Measurements from ENCODE around the gene SLC25A13. TPM values are rescaled to one million over a fixed set of nuclear protein-coding genes. Genes with fewer than 3 reads are reported as not detected.

SLC25A13 gene
- total and polyA plus RNA-seq, 2 of the 13 experiments (the other 11 are each of a cell fraction or from before 2014, with no cell fraction given): 36.2 to 84.9 TPM

GRCh38 chr7:96233528-96234154, 88.3 kb downstream of the SLC25A13 start:
- ChIA-PET POLR2A (no interaction called here), CTCF (ENCODE audit: low intra/inter-chr PET ratio, low total read pairs) (no interaction called here)
- no peak for DNase-seq (ENCODE audit: low spot score)
- no peaks in the 10 kb centered on the region for H4K20me1 ChIP-seq (ENCODE audit: insufficient read depth, low read length)
- ATAC-seq: no peak
- intact Hi-C loops (cut with micrococcal nuclease; ENCODE audit: unreplicated experiment) (loop anchor here (10.0 kb wide), 1 partner anchor 181 kb away; no protein-coding TSS in a partner anchor), in situ Hi-C loops (cut with HindIII; ENCODE audit: extremely low pct_ligation_motif_present, low pct_unique_long_range_greater_than_20kb) (no loop called here)
- H2AFZ ChIP-seq (ENCODE audit: low read length): no peak overlapping the region
- WGBS (ENCODE audit: low lambda C conversion rate): 99% methylated on average over 5 of the region's 5 CpGs
- BruUV-seq (replicated peaks): no TSS peak
- peaks cover 10 to 43% of the 10 kb centered on the region in 2 experiments; a peak in 4 of 5 replicates for H3K36me3 ChIP-seq (replicated peaks in 1 of 2; ENCODE audit: control insufficient read depth in 1 of 2, insufficient read depth in 2 of 2, low read length in 2 of 2)
- H3K4me1 ChIP-seq (ENCODE audit: insufficient read depth, low read length): peaks cover 8% of the 10 kb centered on the region; the same call in 1 of the 2 replicates
- H3K4me2 ChIP-seq (ENCODE audit: low read depth, low read length): no peak overlapping the region
- no peaks in the 10 kb centered on the region for H3K9me3 ChIP-seq (ENCODE audit: low read length)
- FAIRE-seq: no peak
- TF ChIP-seq, protein P1, sequence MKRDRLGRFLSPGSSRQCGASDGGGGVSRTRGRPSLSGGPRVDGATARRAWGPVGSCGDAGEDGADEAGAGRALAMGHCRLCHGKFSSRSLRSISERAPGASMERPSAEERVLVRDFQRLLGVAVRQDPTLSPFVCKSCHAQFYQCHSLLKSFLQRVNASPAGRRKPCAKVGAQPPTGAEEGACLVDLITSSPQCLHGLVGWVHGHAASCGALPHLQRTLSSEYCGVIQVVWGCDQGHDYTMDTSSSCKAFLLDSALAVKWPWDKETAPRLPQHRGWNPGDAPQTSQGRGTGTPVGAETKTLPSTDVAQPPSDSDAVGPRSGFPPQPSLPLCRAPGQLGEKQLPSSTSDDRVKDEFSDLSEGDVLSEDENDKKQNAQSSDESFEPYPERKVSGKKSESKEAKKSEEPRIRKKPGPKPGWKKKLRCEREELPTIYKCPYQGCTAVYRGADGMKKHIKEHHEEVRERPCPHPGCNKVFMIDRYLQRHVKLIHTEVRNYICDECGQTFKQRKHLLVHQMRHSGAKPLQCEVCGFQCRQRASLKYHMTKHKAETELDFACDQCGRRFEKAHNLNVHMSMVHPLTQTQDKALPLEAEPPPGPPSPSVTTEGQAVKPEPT (CRISPR knock-in tag; IDR thresholded peaks at IDR 0.05; ENCODE audit: low read depth): no peak
- TF ChIP-seq RNF2 (conservative IDR thresholded peaks at IDR 0.05; ENCODE audit: low read depth) (no peak), NCOA5 (CRISPR knock-in tag; IDR thresholded peaks at IDR 0.05) (no peak), RFXANK (CRISPR knock-in tag; IDR thresholded peaks at IDR 0.05) (no peak), GFI1 (CRISPR knock-in tag; IDR thresholded peaks at IDR 0.05; ENCODE audit: borderline replicate concordance) (no peak), TERF1 (CRISPR knock-in tag; IDR thresholded peaks at IDR 0.05) (no peak)
- TF ChIP-seq, protein P2, sequence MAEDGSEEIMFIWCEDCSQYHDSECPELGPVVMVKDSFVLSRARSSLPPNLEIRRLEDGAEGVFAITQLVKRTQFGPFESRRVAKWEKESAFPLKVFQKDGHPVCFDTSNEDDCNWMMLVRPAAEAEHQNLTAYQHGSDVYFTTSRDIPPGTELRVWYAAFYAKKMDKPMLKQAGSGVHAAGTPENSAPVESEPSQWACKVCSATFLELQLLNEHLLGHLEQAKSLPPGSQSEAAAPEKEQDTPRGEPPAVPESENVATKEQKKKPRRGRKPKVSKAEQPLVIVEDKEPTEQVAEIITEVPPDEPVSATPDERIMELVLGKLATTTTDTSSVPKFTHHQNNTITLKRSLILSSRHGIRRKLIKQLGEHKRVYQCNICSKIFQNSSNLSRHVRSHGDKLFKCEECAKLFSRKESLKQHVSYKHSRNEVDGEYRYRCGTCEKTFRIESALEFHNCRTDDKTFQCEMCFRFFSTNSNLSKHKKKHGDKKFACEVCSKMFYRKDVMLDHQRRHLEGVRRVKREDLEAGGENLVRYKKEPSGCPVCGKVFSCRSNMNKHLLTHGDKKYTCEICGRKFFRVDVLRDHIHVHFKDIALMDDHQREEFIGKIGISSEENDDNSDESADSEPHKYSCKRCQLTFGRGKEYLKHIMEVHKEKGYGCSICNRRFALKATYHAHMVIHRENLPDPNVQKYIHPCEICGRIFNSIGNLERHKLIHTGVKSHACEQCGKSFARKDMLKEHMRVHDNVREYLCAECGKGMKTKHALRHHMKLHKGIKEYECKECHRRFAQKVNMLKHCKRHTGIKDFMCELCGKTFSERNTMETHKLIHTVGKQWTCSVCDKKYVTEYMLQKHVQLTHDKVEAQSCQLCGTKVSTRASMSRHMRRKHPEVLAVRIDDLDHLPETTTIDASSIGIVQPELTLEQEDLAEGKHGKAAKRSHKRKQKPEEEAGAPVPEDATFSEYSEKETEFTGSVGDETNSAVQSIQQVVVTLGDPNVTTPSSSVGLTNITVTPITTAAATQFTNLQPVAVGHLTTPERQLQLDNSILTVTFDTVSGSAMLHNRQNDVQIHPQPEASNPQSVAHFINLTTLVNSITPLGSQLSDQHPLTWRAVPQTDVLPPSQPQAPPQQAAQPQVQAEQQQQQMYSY (CRISPR knock-in tag; IDR thresholded peaks at IDR 0.05): no peak
- H3K4me3 ChIP-seq (replicated peaks in 1 of 3; ENCODE audit: insufficient read depth in 1 of 3, low read depth in 2 of 3, low read length in 3 of 3): no peak overlapping the region
- no peaks in the 10 kb centered on the region for H3K27me3 ChIP-seq (ENCODE audit: control insufficient read depth in 1 of 2, insufficient read depth in 2 of 2, low read length in 2 of 2)
- H3K27ac ChIP-seq (ENCODE audit: extremely low read length, insufficient read depth, low read length): no peak overlapping the region
- peaks cover 15% of the 10 kb centered on the region for H3K79me2 ChIP-seq (ENCODE audit: insufficient read depth, low read length)
- H3K9ac ChIP-seq (ENCODE audit: insufficient read depth, low read depth, low read length): no peak overlapping the region
